Fibroblast of lung (primary cell): ENCODE results near the gene NEURL1B. TPM values are rescaled to one million over a fixed set of nuclear protein-coding genes. Genes with fewer than 3 reads are reported as not detected.

Experiments
- DNase-seq, 2 donors: peaks; one replicate each; pipeline versions ENCODE4 v3.0.0 to v3.0.0-alpha.2; 2010; ENCODE audit warnings: low read depth in 2 of 2
- H2AFZ ChIP-seq: 2 replicates; pipeline ENCODE4 v1.5.1; 2012; ENCODE audit warnings: low read length, control low read depth, inconsistent platforms
- H3K27ac ChIP-seq: 2 replicates; pipeline ENCODE4 v1.5.1; 2011; ENCODE audit warnings: low read length, control low read depth; ENCODE audit not compliant: insufficient read depth
- H3K27me3 ChIP-seq: 2 replicates; pipeline ENCODE4 v1.5.1; 2011; ENCODE audit warnings: mild to moderate bottlenecking, low read length; ENCODE audit not compliant: control insufficient read depth, insufficient read depth
- H3K36me3 ChIP-seq: 2 replicates; pipeline ENCODE4 v1.5.1; 2011; ENCODE audit warnings: low read length; ENCODE audit not compliant: control insufficient read depth, insufficient read depth
- H3K4me1 ChIP-seq: 2 replicates; pipeline ENCODE4 v1.5.1; 2011; ENCODE audit warnings: low read length; ENCODE audit not compliant: control insufficient read depth, insufficient read depth; ENCODE audit errors: extremely low read depth
- H3K4me2 ChIP-seq: 2 replicates; pipeline ENCODE4 v1.5.1; 2011; ENCODE audit warnings: low read length, control low read depth; ENCODE audit not compliant: insufficient read depth; ENCODE audit errors: extremely low read depth
- H3K4me3 ChIP-seq, 4 experiments: fragments of 200-600 bp in 1 of 4; sonication (generic) in 1 of 4; replicated peaks in 1 of 4; 2 replicates each; pipeline ENCODE4 v1.5.1; 2011 to 2016; ENCODE audit warnings: low read length in 4 of 4, low read depth in 3 of 4, mild to moderate bottlenecking in 3 of 4, control low read depth in 2 of 4, inconsistent platforms in 1 of 4, mixed read lengths in 1 of 4; ENCODE audit not compliant: insufficient read depth in 1 of 4; ENCODE audit errors: control extremely low read depth in 1 of 4
- H3K79me2 ChIP-seq: 2 replicates; pipeline ENCODE4 v1.5.1; 2012; ENCODE audit warnings: mild to moderate bottlenecking, low read length, inconsistent platforms; ENCODE audit not compliant: control insufficient read depth, insufficient read depth
- H3K9ac ChIP-seq: 2 replicates; pipeline ENCODE4 v1.5.1; 2011; ENCODE audit warnings: mild to moderate bottlenecking, low read length, control low read depth; ENCODE audit not compliant: insufficient read depth
- H3K9me3 ChIP-seq: 2 replicates; pipeline ENCODE4 v1.5.1; 2012; ENCODE audit warnings: low read depth, low read length; ENCODE audit not compliant: control insufficient read depth, insufficient read depth
- H4K20me1 ChIP-seq: 2 replicates; pipeline ENCODE4 v1.5.1; 2011; ENCODE audit warnings: low read length; ENCODE audit not compliant: control insufficient read depth, insufficient read depth; ENCODE audit errors: extremely low read depth
- CTCF ChIP-seq, 2 donors: IDR thresholded peaks in 1 of 2; conservative IDR thresholded peaks in 1 of 2; 1 replicate in 1 of 2; 2 replicates in 1 of 2; pipeline ENCODE4 v1.5.1; 2011 to 2012; ENCODE audit warnings: low read length in 2 of 2, control low read depth in 1 of 2, inconsistent platforms in 1 of 2, low read depth in 1 of 2, mild to moderate bottlenecking in 1 of 2
- EZH2 ChIP-seq: IDR thresholded peaks from 2 replicates; pipeline ENCODE4 v1.5.1; 2012; ENCODE audit warnings: low read length, control low read depth, mild to moderate bottlenecking; ENCODE audit errors: missing control alignments
- polyA plus RNA-seq, 2 donors: library from polyadenylated mRNA; depleted of rRNA in 1 of 2; stranded (reverse) in 1 of 2; unstranded in 1 of 2; fragments of >200 nt; gene quantifications; 2 replicates each; pipeline ENCODE4 v1.2.1, GENCODE V29; 2011 to 2012; ENCODE audit warnings: missing spikeins in 1 of 2
- total RNA-seq: library from RNA; depleted of rRNA; stranded (reverse); fragments of >200 nt; gene quantifications from 2 replicates; pipeline ENCODE4 v1.2.1, GENCODE V29; 2014

The NEURL1B gene
- total and polyA plus RNA-seq, 2 donors (not counting 1 experiment from before 2014, with no cell fraction given): 5.0 to 6.1 TPM

- no peaks in the 10 kb centered on the region for H3K9me3 ChIP-seq
- H3K4me2 ChIP-seq: no peak overlapping the region
- H3K9ac ChIP-seq: no peak overlapping the region
- DNase-seq: no peak
- no peak overlapping the region for H3K27ac ChIP-seq
- no peaks in the 10 kb centered on the region for H3K79me2 ChIP-seq
- no peaks in the 10 kb centered on the region for H3K27me3 ChIP-seq
- H2AFZ ChIP-seq: no peak overlapping the region
- no peak for TF ChIP-seq CTCF (conservative IDR thresholded peaks at IDR 0.05 in 1 of 2, IDR thresholded peaks at IDR 0.05 in 1 of 2; ENCODE audit: low read depth in 1 of 2, low read length in 2 of 2)
- TF ChIP-seq EZH2: no peak
- no peaks in the 10 kb centered on the region for H4K20me1 ChIP-seq
- no peaks in the 10 kb centered on the region for H3K36me3 ChIP-seq
- no peaks in the 10 kb centered on the region for H3K4me1 ChIP-seq
- no peak overlapping the region for H3K4me3 ChIP-seq
These were observed 47.5 kb downstream of the NEURL1B start for GRCh38 chr5:172688349-172689217.

GRCh38 chr5:172689218-172689572 is 48.1 kb downstream of the NEURL1B start:
- H4K20me1 ChIP-seq: no peaks in the 10 kb centered on the region
- no peaks in the 10 kb centered on the region for H3K4me1 ChIP-seq
- no peak overlapping the region for H3K4me3 ChIP-seq
- H3K4me2 ChIP-seq: no peak overlapping the region
- H2AFZ ChIP-seq: no peak overlapping the region
- no peak for DNase-seq
- no peak overlapping the region for H3K27ac ChIP-seq
- H3K9ac ChIP-seq: no peak overlapping the region
- H3K27me3 ChIP-seq: no peaks in the 10 kb centered on the region
- TF ChIP-seq EZH2: no peak
- TF ChIP-seq CTCF (conservative IDR thresholded peaks at IDR 0.05 in 1 of 2, IDR thresholded peaks at IDR 0.05 in 1 of 2; ENCODE audit: low read depth in 1 of 2, low read length in 2 of 2): no peak
- no peaks in the 10 kb centered on the region for H3K79me2 ChIP-seq
- H3K9me3 ChIP-seq: no peaks in the 10 kb centered on the region
- H3K36me3 ChIP-seq: no peaks in the 10 kb centered on the region

GRCh38 chr5:172689801-172690200 is 48.7 kb downstream of the NEURL1B start:
- no peak overlapping the region for H3K4me3 ChIP-seq
- H2AFZ ChIP-seq: no peak overlapping the region
- no peaks in the 10 kb centered on the region for H3K36me3 ChIP-seq
- H3K27me3 ChIP-seq: no peaks in the 10 kb centered on the region
- H3K4me2 ChIP-seq: no peak overlapping the region
- H3K9ac ChIP-seq: no peak overlapping the region
- H3K27ac ChIP-seq: no peak overlapping the region
- H4K20me1 ChIP-seq: no peaks in the 10 kb centered on the region
- H3K79me2 ChIP-seq: no peaks in the 10 kb centered on the region
- DNase-seq: no peak
- TF ChIP-seq CTCF (conservative IDR thresholded peaks at IDR 0.05 in 1 of 2, IDR thresholded peaks at IDR 0.05 in 1 of 2; ENCODE audit: low read depth in 1 of 2, low read length in 2 of 2) (no peak), EZH2 (no peak)
- H3K4me1 ChIP-seq: no peaks in the 10 kb centered on the region
- no peaks in the 10 kb centered on the region for H3K9me3 ChIP-seq
